Non-pigmented ciliary epithelial cell (primary cell): ENCODE results near the gene NHLRC3.
"Not testable (repeated sequence)": the region's sequence is repeated elsewhere in the genome, so short reads cannot be mapped to it uniquely, and the experiment has no call there.

Experiments used
- DNase-seq: peaks from one replicate; pipeline ENCODE4 v3.0.0-alpha.2; 2010; ENCODE audit warnings: low read depth

NHLRC3 gene

GRCh38 chr13:39044536-39044935, 6.3 kb downstream of the NHLRC3 start:
- DNase-seq: no peak

- no peak for DNase-seq
These were observed 9.3 kb downstream of the NHLRC3 start for GRCh38 chr13:39047560-39047959.

GRCh38 chr13:39048806-39049205, 10.6 kb downstream of the NHLRC3 start:
- no peak for DNase-seq

- DNase-seq: no peak
These were observed 11.0 kb downstream of the NHLRC3 start for GRCh38 chr13:39049274-39049673.

- no peak for DNase-seq
These were observed 12.9 kb downstream of the NHLRC3 start for GRCh38 chr13:39051157-39051556.

GRCh38 chr13:39052944-39053343, 14.7 kb downstream of the NHLRC3 start:
- DNase-seq: no peak

- no peak for DNase-seq
These were observed 15.9 kb downstream of the NHLRC3 start for GRCh38 chr13:39054112-39054511.

- DNase-seq: no peak
These were observed 17.8 kb downstream of the NHLRC3 start for GRCh38 chr13:39056018-39056417.

- DNase-seq: no peak
These were observed 19.8 kb downstream of the NHLRC3 start for GRCh38 chr13:39058040-39058439.

- no peak for DNase-seq
These were observed 23.7 kb downstream of the NHLRC3 start for GRCh38 chr13:39062004-39062403.

- DNase-seq: no peak
These were observed 34.6 kb downstream of the NHLRC3 start for GRCh38 chr13:39072842-39073241.

GRCh38 chr13:39073983-39074382, 35.7 kb downstream of the NHLRC3 start:
- no peak for DNase-seq

GRCh38 chr13:39086251-39086945, 48.1 kb downstream of the NHLRC3 start:
- DNase-seq: not testable (repeated sequence)

- no peak for DNase-seq
These were observed 53.3 kb downstream of the NHLRC3 start for GRCh38 chr13:39091586-39091985.

- DNase-seq: no peak
These were observed 57.2 kb downstream of the NHLRC3 start for GRCh38 chr13:39095500-39095899.

- DNase-seq: no peak
These were observed 61.0 kb downstream of the NHLRC3 start for GRCh38 chr13:39099231-39099630.
